Activated CD4-positive, alpha-beta T cell treated with anti-CD3 and anti-CD28 coated beads, Interleukin-2, amount 50 U/mL, for 4 hours (primary cell): Measurements from ENCODE around the gene MRPL48.
"Not testable (repeated sequence)": the region's sequence is repeated elsewhere in the genome, so short reads cannot be mapped to it uniquely, and the experiment has no call there.

Experiments used
- DNase-seq, 2 experiments: peaks; one replicate each; pipeline ENCODE4 v3.0.0-alpha.2; 2020

Gene MRPL48

GRCh38 chr11:73781303-73781702 is 6.4 kb upstream of the MRPL48 start:
- DNase-seq: no peak

DNA sequence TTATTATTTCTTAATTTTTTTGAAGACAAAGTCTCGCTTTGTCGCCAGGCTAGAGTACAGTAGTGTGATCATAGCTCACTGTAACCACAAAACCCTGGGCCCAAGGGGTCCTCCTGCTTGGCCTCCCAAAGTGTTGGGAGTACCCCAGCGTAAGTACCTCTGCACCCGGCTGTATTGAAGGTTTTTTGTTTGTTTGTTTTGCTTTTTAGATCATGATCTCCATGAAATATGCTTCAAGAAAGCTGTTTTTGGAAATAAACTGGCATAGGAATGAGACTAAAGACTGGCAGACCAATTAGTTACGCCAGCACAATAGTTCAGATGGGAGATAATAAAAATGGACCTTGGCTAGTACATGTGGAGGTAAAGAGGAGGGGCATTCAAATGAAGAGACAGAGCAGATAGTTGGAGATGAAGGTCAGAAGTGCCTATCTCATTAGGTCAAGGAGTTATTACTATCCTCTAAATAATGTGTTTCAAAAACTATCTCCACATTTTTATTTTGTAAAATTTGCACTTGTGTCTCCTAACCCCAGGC is 4.1 kb upstream of the MRPL48 start:
- DNase-seq: no peak

DNA sequence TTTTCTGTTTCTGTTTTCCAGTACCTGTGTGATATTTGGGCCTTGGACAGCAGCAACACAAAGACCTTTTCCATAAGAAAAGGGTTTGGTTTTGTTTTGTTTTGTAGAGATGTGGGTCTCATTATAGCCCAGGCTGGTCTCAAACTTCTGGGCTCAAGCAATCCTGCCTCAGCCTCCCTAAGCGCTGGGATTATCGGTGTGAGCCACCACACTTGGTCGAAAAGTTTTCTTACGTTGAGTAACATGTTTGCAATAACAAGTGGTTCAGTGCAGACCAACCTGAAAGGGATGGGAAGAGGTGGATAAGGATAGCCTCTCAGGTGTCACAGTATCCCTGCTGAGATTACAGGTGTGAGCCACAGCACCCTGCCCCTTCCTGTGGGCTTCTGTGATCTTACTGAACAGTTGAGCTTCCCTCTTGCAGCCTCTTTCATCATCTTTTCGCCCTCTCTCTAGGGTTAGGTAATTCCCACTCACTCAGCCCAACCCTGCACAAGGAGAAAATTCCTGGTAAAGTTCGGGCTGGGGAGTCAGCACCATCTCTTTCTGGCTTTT is 3.5 kb upstream of the MRPL48 start:
- no peak for DNase-seq

GRCh38 chr11:73784734-73785133 is 2.9 kb upstream of the MRPL48 start:
- no peak for DNase-seq

GRCh38 chr11:73785467-73785866 is 2.2 kb upstream of the MRPL48 start:
- not testable (repeated sequence) for DNase-seq

- DNase-seq: no peak
Measured at GRCh38 chr11:73787051-73787642, 527 bp upstream of the MRPL48 start.

DNA sequence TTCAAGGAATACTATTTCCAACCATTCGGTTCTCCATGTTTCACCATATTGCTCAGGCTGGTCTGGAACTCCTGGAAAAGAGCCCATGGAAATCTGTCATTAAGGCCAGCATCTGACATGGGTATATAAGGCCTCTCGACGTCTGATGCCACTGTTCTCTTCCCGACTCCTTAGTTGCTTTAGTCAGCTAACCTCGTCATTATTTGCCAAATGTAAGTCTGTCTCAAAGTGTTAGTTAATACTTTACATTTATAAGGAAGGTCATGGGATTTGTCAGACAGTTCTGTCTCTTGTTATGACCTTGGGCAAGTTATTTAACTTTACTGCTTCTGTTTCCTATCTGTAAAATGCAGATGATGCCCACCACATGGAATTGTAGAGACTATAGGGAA is 1.6 kb downstream of the MRPL48 start:
- no peak for DNase-seq

- no peak for DNase-seq
Measured at GRCh38 chr11:73792584-73792983, 4.9 kb downstream of the MRPL48 start.

- no peak for DNase-seq
Measured at GRCh38 chr11:73795925-73796632, 8.4 kb downstream of the MRPL48 start.

- DNase-seq: no peak
Measured at GRCh38 chr11:73797457-73797856, 9.8 kb downstream of the MRPL48 start.

- no peak for DNase-seq
Measured at GRCh38 chr11:73800276-73800806, 12.7 kb downstream of the MRPL48 start.

- no peak for DNase-seq
Measured at GRCh38 chr11:73801136-73801535, 13.5 kb downstream of the MRPL48 start.

DNA sequence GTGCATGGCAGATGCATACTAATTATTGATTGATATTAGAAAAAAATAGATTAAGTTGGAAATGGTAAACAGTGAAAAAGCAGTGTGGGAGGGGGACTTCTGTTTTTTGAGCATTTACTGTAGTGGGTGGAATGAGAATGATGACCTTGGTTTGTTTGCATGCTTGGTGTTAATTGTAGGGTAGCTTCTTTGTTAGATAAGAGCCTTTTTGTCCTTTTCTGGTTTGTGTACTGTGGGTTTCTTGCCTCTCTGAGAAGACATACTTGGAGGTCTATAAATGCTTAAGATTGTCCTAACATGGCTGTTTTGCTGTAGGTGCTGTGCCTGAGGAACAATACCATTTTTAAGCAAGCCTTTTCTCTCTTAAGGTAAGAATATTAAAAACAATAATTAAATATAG is 17.0 kb downstream of the MRPL48 start:
- no peak for DNase-seq

GRCh38 chr11:73808052-73808451 is 20.4 kb downstream of the MRPL48 start:
- no peak for DNase-seq

GRCh38 chr11:73810637-73811036 is 23.0 kb downstream of the MRPL48 start:
- no peak for DNase-seq

- DNase-seq: no peak
Measured at GRCh38 chr11:73812234-73812633, 24.6 kb downstream of the MRPL48 start.

DNA sequence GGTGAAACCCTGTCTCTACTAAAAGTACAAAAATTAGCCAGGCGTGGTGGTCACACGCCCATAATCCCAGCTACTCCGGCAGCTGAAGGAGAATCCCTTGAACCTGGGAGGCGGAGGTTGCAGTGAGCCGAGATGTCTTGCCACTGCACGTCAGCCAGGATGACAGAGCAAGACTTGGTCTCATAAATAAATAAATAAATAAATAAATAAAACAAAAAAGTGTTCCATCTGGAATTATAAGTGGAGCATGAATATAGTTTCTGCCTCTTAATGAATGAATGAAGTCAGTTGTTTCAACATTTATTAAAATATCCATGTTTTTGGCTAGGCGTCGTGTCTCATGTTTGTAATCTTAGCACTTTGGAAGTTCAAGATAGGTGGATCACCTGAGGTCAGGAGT is 27.1 kb downstream of the MRPL48 start:
- no peak for DNase-seq

DNA sequence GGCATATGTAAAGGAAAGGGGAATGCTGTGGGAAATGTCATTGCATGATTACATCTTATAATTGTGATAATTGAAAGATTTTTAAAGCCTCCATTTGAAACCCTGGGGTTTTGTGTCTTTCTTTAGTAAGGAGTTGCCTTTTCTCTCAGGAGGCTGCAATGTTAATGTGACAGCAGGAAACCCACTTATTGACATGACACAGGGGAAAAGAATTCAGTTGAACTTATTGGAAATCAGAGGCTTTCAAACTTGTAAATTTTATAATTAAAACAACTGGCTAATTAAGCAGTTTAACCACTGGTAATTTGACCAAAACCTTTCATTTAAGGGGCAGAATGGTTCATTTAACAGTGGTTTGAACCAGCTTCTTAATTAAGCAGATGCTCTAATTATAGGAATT is 31.2 kb downstream of the MRPL48 start:
- no peak for DNase-seq

- no peak for DNase-seq
Measured at GRCh38 chr11:73830261-73830660, 42.6 kb downstream of the MRPL48 start.

- no peak for DNase-seq
Measured at GRCh38 chr11:73833067-73833466, 45.4 kb downstream of the MRPL48 start.

DNA sequence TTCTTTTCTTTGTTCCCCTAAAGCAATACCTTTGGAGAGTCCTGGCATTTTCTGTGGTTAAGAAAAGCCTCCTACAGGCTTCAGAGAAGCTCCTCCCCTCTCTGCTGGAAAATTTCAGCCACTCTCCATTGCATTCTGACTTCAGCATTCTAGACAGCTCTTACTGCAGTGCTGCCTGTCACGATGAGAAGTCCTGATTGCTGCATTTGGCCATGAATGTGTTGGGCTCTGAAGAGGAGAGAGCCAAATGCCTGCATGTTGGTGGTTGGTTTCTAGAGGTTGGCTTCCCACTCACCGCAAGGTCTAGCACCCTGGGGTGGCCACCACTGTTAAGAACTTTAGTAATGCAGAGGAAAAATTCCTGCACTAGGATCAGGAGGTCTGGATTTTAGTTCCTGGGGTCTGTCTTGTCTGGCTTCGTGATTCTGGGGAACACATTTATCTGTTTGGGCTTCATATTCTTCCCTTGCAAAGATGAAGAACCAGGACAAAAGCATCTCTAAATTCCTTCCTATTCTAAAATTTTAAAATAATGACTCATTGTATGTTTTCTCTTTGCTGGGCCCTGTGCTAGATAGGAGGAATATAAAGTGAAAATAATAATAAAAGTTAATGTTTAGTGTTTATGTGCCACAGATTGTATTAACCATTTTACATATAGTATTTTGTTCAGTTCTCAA is 50.9 kb downstream of the MRPL48 start:
- DNase-seq: no peak

DNA sequence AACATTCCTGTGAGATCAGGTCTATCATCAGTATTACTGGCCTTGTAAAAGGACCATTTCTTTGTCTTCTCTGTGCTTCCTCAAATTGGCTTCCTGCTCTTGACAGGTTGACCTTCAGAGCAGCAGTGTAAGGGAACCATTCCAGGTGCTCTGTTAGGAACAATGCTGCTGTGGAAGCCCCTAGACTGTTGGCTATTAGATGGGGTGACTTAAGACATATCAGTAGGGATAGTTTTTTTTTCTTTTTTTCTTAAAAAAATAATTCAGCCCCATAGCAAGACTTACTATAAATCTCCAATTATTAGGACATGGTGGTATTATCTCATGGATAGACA is 51.4 kb downstream of the MRPL48 start:
- no peak for DNase-seq

DNA sequence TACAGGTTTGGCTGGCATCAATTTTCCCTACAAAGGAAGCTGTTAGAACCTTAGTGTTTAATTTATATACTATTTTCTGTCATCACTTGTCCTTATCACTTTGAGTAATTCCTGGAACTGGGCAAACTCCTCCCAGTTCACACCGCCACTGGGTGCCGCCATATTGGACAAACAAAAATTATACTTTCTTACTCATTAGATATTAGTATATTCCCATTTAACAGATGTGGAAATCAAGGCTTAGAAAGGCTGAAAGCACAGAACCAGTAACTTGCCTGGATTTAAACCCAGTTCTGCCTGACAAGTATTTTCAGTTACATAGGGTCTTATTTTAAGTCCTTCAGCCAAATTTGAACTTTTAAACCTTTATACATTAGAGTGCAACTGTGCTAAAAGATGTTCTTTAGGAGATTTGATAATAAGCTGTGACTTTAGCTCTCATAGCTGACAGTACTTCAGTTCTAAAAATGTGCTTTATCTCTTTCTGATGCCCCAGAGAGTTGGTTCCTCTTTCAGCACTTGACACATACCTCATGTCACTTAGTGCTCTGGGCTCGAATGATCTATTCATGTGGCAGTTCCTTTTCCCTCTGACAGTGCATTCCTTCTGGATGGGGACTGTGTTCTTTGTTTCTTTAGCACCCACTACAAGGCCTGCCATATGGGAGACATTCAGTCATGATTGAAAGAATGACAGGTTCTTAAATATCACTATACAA is 63.5 kb downstream of the MRPL48 start:
- DNase-seq: no peak
